H1 (cell line): ENCODE measurements around the gene FRMPD1.

ENCODE experiments used
- CBX5 ChIP-seq: fragments of 300-800, 300-1000 bp; sonication (generic); IDR thresholded peaks from 2 replicates; pipeline ENCODE4 v1.7.1; 2016; ENCODE audit warnings: antibody characterized with exemption, low read length, low read depth
- CHD1 ChIP-seq: IDR thresholded peaks from 2 replicates; pipeline ENCODE4 v1.6.1; 2012; ENCODE audit warnings: low read depth, low read length, improper control_type of control experiment
- POLR2A ChIP-seq, 2 experiments: IDR thresholded peaks; 1 replicate in 1 of 2; 2 replicates in 1 of 2; pipeline ENCODE4 v1.6.1; 2011; ENCODE audit warnings: low read depth in 2 of 2, low read length in 2 of 2, mild to moderate bottlenecking in 2 of 2; ENCODE audit errors: control extremely low read depth in 1 of 2
- SAP30 ChIP-seq: fragments of 300-600 bp; sonication (generic); IDR thresholded peaks from 2 replicates; pipeline ENCODE4 v1.7.1; 2012; ENCODE audit warnings: low read length, moderate library complexity, mild to moderate bottlenecking, inconsistent platforms; ENCODE audit not compliant: insufficient read depth, insufficient replicate concordance

DNA sequence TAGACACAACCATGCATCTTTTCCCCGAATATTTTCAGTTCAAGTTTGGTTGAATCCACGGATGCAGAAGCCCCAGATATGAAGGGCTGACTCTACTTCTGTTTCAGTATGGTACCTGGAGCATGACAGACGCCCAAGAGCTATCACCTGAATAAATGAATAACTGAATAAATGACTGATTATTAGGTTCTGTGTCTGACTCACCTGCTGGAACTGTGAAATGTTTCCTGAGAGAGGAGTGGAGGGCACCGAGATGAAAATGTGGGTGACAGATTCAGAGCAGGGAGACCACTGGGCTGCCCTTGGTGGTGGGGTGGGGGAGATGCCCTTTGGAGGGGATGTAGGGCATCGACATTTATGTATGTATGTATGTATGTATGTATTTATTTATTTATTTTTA, 13.2 kb downstream of the FRMPD1 start:
- TF ChIP-seq SAP30 (no peak), CBX5 (no peak), CHD1 (no peak), POLR2A (IDR thresholded peaks at IDR 0.05; ENCODE audit: control extremely low read depth in 1 of 2, low read depth in 2 of 2, low read length in 2 of 2) (no peak)
